ENCODE results near the gene MYL3.

The MYL3 gene

DNA sequence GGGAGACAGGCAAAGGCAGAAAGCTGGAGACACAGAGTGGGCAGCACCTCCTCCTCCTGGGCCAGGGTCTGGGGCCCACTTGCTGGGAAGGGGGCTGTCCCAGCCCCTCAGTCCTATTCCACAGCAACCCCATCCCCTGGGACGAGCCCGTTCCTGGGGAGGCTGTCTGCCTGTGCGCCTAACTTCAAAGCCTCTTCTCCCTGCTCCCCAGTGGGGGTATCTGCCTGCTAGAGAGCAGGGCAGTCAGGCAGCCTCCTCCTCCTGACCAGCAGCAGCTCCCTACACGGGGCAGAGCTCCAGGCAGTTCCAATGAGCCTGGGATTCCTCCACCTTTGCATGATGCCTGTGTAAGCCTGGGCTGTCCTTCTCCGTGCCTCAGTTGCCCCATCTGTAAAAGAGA is 21.2 kb upstream of the MYL3 start:
- Histone ChIP-seq H3K79me2 (ENCODE audit: insufficient read depth, low read depth) (no peaks in the 10 kb centered on the region), H3K9ac (no peak overlapping the region), H3K4me3 (IDR thresholded peaks at IDR 0.05; ENCODE audit: insufficient read depth, low read depth, low read length) (no peak overlapping the region), H3K4me2 (no peak overlapping the region), H3K27me3 (ENCODE audit: insufficient read depth, low read depth) (no peaks in the 10 kb centered on the region), H4K20me1 (ENCODE audit: insufficient read depth) (no peaks in the 10 kb centered on the region), H3K4me1 (ENCODE audit: low read depth, poor library complexity, severe bottlenecking) (no peaks in the 10 kb centered on the region), H3K27ac (no peak overlapping the region), H3K36me3 (ENCODE audit: insufficient read depth) (no peaks in the 10 kb centered on the region), H2AFZ (ENCODE audit: low read depth) (no peak overlapping the region)
- TF ChIP-seq, protein P1, sequence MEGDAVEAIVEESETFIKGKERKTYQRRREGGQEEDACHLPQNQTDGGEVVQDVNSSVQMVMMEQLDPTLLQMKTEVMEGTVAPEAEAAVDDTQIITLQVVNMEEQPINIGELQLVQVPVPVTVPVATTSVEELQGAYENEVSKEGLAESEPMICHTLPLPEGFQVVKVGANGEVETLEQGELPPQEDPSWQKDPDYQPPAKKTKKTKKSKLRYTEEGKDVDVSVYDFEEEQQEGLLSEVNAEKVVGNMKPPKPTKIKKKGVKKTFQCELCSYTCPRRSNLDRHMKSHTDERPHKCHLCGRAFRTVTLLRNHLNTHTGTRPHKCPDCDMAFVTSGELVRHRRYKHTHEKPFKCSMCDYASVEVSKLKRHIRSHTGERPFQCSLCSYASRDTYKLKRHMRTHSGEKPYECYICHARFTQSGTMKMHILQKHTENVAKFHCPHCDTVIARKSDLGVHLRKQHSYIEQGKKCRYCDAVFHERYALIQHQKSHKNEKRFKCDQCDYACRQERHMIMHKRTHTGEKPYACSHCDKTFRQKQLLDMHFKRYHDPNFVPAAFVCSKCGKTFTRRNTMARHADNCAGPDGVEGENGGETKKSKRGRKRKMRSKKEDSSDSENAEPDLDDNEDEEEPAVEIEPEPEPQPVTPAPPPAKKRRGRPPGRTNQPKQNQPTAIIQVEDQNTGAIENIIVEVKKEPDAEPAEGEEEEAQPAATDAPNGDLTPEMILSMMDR (conservative IDR thresholded peaks at IDR 0.05; ENCODE audit: low read depth, low read length) = no peak

DNA sequence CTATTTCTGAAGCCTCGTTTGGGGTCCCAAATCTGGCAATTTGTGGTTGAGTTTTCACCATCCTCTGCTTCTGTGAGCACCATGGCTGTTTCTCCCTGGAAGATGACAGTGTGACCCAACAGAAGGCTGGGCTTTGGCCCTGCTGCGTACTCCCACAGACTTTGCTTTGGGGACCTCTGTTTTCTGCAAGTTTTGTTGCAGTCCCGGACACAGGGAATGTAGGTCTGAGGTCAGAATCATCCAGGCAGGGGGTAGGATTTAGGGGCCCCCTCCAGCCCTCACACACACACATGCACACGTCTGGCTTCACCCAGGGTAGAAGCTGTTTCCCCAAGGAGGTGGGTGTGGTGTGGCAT is 20.6 kb upstream of the MYL3 start:
- H4K20me1 ChIP-seq (ENCODE audit: insufficient read depth) = no peaks in the 10 kb centered on the region
- H3K9ac ChIP-seq = no peak overlapping the region
- no peak overlapping the region for H3K4me3 ChIP-seq (IDR thresholded peaks at IDR 0.05; ENCODE audit: insufficient read depth, low read depth, low read length)
- H3K27ac ChIP-seq = no peak overlapping the region
- TF ChIP-seq, protein P1 (conservative IDR thresholded peaks at IDR 0.05; ENCODE audit: low read depth, low read length) = no peak
- H3K79me2 ChIP-seq (ENCODE audit: insufficient read depth, low read depth) = no peaks in the 10 kb centered on the region
- H3K36me3 ChIP-seq (ENCODE audit: insufficient read depth) = no peaks in the 10 kb centered on the region
- no peak overlapping the region for H2AFZ ChIP-seq (ENCODE audit: low read depth)
- H3K27me3 ChIP-seq (ENCODE audit: insufficient read depth, low read depth) = no peaks in the 10 kb centered on the region
- H3K4me1 ChIP-seq (ENCODE audit: low read depth, poor library complexity, severe bottlenecking) = no peaks in the 10 kb centered on the region
- no peak overlapping the region for H3K4me2 ChIP-seq

DNA sequence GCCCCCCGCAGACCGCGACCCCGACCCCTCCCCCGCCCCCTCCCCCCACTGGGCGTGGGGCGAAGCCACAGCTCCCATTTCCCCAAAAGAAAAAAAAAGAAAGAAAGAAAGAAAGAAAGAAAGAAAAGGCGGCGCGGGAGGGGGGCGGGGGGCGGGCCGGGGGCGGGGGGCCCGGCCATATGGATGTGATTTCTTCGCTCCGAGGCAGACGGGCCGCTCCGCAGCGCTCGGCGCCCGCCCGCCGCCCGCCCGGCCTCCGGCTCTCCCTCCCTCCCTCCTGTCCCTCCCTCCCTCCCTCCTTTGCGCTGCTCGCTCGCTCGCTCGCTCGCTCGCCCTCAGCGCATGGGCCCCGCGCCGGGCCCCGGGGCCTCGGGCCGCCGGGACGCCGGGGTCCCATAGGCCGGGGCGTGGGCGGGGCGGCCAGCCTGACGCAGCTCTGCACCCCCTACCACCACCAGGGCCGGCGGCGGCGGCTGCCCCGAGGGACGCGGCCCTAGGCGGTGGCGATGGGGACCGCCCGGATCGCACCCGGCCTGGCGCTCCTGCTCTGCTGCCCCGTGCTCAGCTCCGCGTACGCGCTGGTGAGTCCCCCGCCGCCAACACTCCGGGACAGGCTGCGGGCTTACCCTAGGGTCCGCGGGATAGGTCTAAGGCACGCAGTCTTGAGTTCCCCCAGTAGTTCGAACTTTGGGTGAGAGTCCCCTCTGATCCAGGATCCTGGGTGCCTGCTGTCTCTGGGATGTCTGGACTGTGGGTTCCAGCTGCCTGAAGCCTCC is 20.0 kb upstream of the MYL3 start:
- Histone ChIP-seq H3K9ac (no peak overlapping the region), H3K4me3 (IDR thresholded peaks at IDR 0.05; ENCODE audit: insufficient read depth, low read depth, low read length) (no peak overlapping the region), H3K4me2 (no peak overlapping the region), H4K20me1 (ENCODE audit: insufficient read depth) (no peaks in the 10 kb centered on the region), H3K79me2 (ENCODE audit: insufficient read depth, low read depth) (no peaks in the 10 kb centered on the region), H3K27ac (no peak overlapping the region), H3K36me3 (ENCODE audit: insufficient read depth) (no peaks in the 10 kb centered on the region), H2AFZ (ENCODE audit: low read depth) (no peak overlapping the region), H3K4me1 (ENCODE audit: low read depth, poor library complexity, severe bottlenecking) (no peaks in the 10 kb centered on the region), H3K27me3 (ENCODE audit: insufficient read depth, low read depth) (no peaks in the 10 kb centered on the region)
- TF ChIP-seq, protein P1 (conservative IDR thresholded peaks at IDR 0.05; ENCODE audit: low read depth, low read length) = no peak

DNA sequence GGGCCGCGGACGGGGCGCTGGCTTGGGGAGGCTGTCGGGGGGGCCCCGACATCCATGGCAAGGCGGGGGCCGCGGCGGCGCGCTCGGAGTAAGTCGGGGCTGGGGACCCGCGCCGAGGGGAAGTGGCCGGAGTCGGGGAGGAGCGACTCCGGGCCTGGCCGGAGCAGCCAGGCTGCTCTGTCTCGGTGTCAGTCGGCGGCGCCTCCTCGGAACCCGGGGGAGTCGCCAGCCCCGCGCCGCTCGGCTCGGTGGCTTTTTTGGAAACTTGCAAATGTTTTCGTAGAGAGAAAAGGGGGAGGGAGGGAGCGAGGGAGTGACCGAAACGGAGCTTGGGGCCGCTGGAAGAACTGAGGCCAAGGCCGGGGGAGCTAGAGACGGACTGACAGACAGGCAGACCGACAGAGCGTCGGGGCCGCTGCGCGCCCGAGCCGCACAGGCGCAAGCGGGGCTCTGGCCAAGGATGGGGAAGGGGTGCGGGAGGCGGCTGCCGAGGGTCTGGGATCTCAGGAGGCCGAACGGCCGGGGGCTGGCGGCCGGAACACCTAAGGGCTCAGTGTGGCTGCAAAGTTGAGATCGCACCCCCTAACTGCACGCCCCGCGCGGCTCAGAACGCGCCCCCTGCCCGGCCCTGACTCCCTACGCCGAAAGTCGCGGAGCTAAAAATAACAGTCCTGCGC is 19.3 kb upstream of the MYL3 start:
- Histone ChIP-seq H3K9ac (no peak overlapping the region), H4K20me1 (ENCODE audit: insufficient read depth) (no peaks in the 10 kb centered on the region), H3K4me1 (ENCODE audit: low read depth, poor library complexity, severe bottlenecking) (no peaks in the 10 kb centered on the region), H2AFZ (ENCODE audit: low read depth) (no peak overlapping the region), H3K4me3 (IDR thresholded peaks at IDR 0.05; ENCODE audit: insufficient read depth, low read depth, low read length) (no peak overlapping the region), H3K36me3 (ENCODE audit: insufficient read depth) (no peaks in the 10 kb centered on the region), H3K27me3 (ENCODE audit: insufficient read depth, low read depth) (no peaks in the 10 kb centered on the region), H3K79me2 (ENCODE audit: insufficient read depth, low read depth) (no peaks in the 10 kb centered on the region), H3K27ac (no peak overlapping the region), H3K4me2 (no peak overlapping the region)
- TF ChIP-seq, protein P1 (conservative IDR thresholded peaks at IDR 0.05; ENCODE audit: low read depth, low read length) = no peak

All from KMS-11 (cell line).